ENCODE results near the gene ECSIT. TPM values are rescaled to one million over a fixed set of nuclear protein-coding genes. Genes with fewer than 3 reads are reported as not detected.

The ECSIT gene
- 10.3 and 11.8 TPM in 2 replicates for polyA plus RNA-seq

GRCh38 chr19:11528551-11529341, at the start of gene ECSIT:
Gene ECSIT (minus strand): TSS chr19:11529134. CDS start chr19:11519170, 9,964 bp downstream.

DNA sequence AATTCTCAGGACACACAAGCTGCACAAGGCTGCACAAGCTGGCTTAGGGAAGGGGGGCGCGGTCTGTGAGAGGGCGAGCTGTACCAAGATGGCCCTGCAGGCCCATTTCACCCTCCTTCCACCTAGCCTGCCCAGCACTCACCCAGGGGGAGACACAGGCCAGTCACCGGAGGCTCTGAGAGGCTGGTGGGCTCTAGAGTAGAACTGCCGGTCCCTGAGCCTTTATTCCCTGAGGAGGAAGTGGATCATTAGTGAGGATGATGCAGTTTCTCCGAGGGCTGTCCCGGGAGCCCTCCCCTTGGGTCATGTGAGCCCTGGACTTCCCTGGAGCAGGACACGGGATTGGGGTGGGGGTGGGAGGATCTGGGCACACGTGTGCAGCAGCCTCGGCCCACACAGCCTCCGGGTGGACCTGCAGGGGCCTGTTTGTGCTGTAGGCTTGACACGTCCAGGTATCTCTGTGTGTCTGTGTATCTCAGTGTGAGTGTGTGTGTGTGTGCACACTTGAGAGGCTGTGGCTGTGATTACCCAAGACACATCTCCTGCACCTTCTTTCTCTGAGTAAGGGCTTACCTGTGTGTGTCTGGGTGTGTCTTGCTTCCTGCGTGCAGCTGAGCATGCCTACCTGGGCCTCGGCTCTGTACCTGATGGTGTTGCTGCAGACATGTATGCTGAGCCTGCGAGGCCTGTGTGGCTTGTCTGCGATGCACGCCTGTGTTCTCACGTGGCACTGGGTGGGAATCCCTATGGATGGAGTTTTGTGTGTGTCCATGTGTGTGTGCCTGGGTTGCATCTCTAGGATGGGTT, 48.7 kb upstream of the ECSIT start, which contains the start of gene ACP5:
Gene ACP5, minus strand, starts transcription at position 195 of the 807 bp plus-strand sequence. CDS start 328 bp downstream, outside the sequence.

DNA sequence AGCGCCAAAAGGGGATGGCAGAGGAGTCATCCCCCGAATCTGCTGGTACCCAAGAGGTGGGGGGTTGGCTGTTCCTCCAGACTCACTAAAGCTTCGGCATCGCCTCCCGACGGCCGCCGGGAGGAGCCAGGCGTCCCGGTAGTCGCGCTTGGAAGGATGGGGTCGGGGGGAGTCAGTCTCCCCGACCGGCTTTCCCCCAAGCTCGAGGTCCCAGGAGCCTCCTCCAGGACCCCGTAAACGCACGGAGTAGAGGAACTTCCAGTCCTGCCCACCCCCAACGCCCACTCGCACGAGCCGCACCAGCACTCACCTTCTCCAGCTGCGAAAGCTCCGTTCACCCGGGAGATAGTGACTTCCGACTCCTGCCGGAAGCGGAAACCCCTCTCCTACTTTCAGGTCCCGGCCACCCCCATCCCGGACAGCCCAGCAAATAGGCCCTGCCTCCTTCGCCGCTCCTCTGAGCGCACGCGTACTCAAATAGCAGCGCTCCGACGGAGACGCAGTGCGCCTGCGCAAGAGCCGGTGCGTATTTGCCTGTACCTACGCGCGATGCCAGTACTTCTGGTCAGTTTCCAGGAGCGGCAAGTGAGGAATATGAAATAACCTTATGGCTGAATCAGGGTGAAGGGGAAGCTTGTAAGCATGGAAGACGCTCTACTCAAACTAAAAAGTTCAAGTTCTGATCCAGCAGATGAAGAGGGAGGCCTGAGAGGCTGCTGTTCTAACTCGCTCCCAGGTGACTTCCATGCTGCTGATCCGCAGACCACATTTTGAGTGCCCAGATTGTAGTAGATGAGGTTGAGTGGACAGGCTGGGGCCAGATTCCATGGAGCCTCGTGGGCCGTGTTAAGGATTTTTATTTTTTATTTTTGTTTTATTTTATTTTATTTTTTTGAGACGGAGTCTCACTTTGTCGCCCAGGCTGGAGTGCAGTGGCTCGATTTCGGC, 30.2 kb upstream of the ECSIT start, which contains the start of gene ELOF1:
Gene ELOF1, minus strand, starts transcription at position 350 of the 948 bp plus-strand sequence. CDS start 4,883 bp downstream, outside the sequence.

DNA sequence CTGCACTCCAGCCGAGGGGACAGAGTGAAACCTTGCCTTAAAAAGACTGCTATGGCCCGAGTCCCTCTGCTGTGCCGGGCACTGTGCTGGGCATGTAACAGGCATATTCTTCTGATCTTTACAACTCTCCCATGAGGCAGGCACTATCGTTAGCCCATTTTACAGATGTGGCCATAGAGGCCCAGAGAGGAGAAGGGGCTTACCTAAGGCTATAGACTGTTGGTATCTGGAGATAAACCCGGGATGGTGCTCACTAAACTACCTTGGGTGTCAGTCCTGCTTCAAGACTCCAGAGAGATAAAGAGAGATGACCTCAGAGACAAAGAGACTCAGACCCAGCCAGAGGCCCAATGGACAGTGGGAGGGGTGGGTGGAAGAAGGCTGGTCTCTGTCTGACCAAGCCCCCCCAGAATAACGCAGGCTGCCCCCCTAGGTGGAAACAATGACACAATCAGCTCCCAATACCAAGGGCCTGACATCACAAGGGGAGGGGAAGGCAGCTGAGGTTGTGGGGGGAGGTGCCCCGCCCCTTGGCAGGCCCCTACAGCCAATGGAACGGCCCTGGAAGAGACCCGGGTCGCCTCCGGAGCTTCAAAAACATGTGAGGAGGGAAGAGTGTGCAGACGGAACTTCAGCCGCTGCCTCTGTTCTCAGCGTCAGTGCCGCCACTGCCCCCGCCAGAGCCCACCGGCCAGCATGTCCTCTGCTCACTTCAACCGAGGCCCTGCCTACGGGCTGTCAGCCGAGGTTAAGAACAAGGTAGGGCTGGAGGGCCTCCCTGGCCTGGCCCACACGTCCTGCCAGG, 9.5 kb upstream of the ECSIT start, which contains the start of gene CNN1:
Gene CNN1, plus strand, starts transcription at position 620 of the 805 bp plus-strand sequence. Its CDS starts 77 bp downstream, at position 697.

GRCh38 chr19:11505504-11506100, 23.3 kb downstream of the ECSIT start, which contains the start of gene ZNF653:
Gene ZNF653 (minus strand): TSS chr19:11505839. CDS start chr19:11505786, 53 bp downstream.

GRCh38 chr19:11480715-11481533, 48.0 kb downstream of the ECSIT start, which contains the start of gene ELAVL3:
Gene ELAVL3 (minus strand): TSS chr19:11481046. CDS start chr19:11480608, 438 bp downstream.

Other genes starting within 250 kb of the ECSIT start
- gene TSPAN16, start 233.0 kb downstream of the ECSIT start, polyA plus RNA-seq = not detected in 2 replicates
- gene RAB3D, start 189.5 kb downstream of the ECSIT start, polyA plus RNA-seq = 0.90 and 1.9 TPM in 2 replicates
- 56.6 and 111 TPM in 2 replicates for gene TMEM205, start 182.9 kb downstream of the ECSIT start, polyA plus RNA-seq
- 0.47 and 2.0 TPM in 2 replicates for gene CCDC159, start 182.6 kb downstream of the ECSIT start, polyA plus RNA-seq
- gene PLPPR2, start 173.7 kb downstream of the ECSIT start, polyA plus RNA-seq = 8.4 and 12.7 TPM in 2 replicates
- 1.2 TPM in 1 of 2 replicates, not detected in the other for gene SWSAP1, start 154.5 kb downstream of the ECSIT start, polyA plus RNA-seq
- gene EPOR, start 144.8 kb downstream of the ECSIT start, polyA plus RNA-seq = 4.7 and 5.7 TPM in 2 replicates
- gene RGL3, start 109.8 kb downstream of the ECSIT start, polyA plus RNA-seq = 3.5 TPM in 1 of 2 replicates, not detected in the other
- 0.99 and 3.2 TPM in 2 replicates for gene ODAD3, start 94.0 kb downstream of the ECSIT start, polyA plus RNA-seq
- 13.8 and 37.1 TPM in 2 replicates for gene PRKCSH, start 93.5 kb downstream of the ECSIT start, polyA plus RNA-seq
- gene ELAVL3, start 48.1 kb downstream of the ECSIT start, polyA plus RNA-seq = 4.9 and 6.3 TPM in 2 replicates
- gene ZNF653, start 23.3 kb downstream of the ECSIT start, polyA plus RNA-seq = not detected in 2 replicates
- gene CNN1, start 9.7 kb upstream of the ECSIT start, polyA plus RNA-seq = not detected in 2 replicates
- gene ELOF1, start 30.1 kb upstream of the ECSIT start, polyA plus RNA-seq = 17.2 and 21.9 TPM in 2 replicates
- not detected in 2 replicates for gene ACP5, start 48.5 kb upstream of the ECSIT start, polyA plus RNA-seq
- gene ZNF627, start 68.3 kb upstream of the ECSIT start, polyA plus RNA-seq = 8.2 and 9.8 TPM in 2 replicates
- 0.57 and 1.6 TPM in 2 replicates for gene ZNF823, start 209.8 kb upstream of the ECSIT start, polyA plus RNA-seq
- gene ZNF441, start 237.9 kb upstream of the ECSIT start, polyA plus RNA-seq = 12.6 and 16.6 TPM in 2 replicates

Data from Purkinje cell (primary cell).